Measurements from ENCODE around the gene MYRIP.
"Not testable (repeated sequence)": the region's sequence is repeated elsewhere in the genome, so short reads cannot be mapped to it uniquely, and the experiment has no call there.

MYRIP gene

DNA sequence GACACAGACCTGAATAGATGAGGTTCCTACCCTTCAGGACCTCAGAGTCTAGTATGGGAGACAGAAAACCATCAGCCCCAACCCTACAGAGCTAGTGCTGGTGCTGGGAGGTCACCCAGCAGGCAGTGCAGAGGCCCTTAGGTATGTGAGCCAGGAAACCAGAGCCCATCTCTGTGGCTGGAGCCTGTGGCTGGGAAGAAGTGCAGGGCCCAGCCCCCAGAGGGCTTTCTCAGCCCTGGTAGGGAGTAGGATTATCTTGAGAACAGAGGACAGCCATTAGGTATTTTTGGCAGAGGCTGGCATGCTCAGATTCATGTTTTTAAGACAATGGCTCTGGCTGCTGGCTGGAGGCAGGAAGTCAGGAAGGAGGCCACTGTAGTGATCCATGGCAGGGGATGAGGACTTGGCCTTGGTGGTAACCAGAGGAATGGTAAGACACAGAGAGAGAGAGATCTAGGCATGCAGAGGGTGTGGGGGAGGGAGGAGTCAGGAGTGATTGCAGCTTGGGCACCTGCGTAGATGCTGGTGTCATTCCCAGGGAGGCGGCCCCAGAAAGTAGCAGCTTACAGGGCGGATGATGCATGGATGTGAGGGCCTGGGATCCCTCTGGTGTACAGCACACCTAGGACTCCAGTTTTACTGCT, 279.2 kb downstream of the MYRIP start:
- DNase-seq = no peak

DNA sequence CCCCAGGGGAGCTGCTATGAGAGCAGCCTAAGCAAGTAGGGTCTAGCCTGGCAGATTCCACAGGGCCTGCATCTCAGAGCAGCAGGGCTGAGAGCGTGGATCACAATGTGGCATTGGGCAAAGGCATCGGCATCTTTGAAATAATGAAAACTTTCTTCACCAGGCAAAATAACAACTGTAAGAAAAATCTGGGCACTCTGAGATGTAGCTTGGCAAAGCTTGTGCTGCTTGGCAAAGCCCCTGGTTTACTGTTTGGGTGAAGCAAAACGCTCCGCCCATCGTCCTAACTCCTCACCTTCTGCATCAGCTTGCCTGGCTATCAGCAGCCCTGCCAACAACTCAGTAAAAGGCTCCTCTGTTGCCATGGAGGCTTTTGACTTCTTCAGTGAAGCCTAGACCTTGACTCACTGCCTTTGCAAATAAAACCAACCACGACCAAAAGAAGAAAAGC, 287.3 kb downstream of the MYRIP start:
- no peak for DNase-seq

DNA sequence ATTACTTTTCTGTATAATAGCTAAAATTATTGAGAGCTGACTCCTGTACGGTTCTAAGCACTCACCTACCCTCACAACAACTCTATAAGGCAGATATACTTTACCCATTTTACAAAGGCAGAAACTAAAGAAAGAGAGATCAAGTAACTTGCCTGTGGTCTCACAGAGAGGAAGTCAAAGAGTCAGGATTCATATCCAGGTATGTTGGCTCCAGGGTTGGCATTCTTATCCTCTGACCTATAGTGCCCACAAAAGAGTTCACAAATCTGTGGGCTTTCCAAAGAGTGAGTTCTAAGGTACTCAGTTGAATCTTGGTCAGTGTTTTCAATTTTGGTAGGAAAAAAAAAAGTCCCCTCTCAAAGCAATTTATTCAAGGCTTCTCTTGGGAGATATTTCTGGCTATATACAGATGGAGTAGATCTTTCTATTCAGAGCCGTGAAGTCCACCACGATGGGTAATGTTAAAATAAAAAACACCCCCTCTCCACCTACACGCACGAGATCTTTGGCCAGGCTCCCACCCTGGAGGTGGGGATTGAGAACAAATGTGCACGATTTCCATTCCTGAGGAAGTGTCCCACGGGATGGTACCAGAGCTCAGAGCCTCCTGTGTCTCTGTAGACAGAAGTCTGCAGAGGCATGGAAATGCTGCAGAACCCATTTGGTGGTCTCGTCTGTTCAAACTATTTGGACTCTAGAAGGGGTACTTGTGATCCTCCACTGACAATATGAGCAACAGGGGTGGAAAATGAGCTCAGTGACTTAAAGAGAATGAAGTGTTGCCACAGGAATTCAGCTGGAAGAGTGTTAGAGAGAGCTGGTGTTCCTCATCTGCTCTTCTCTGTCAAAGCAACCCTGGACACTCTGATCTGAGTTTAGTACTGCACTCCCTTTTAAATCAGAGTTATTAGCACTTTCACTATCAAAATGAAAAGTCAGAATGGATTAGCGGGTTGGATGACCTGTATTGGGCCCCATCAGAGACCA, 288.0 kb downstream of the MYRIP start:
- DNase-seq = no peak

DNA sequence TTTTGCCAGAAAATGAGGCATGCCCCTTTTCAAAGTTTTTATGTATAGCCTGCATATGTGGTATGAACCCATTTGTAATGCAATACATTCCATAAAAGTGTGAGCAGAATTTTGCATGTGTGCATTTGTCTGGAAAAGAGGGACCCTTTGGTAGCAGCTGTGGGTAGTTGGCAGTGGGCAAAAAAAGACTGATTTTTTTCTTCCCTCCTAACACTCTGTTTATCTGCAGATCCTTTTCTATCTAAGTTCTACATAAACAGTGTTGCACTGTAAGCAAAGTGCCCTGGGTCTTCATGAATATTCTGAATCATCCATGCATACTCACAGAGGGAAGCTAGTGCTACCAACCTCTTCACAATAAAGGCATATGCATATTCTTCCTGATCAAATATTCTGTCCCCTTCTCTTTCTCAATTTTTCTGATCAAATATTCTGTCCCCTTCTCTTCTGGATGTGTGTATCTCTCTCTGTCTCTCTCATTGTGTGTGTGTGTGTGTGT, 288.9 kb downstream of the MYRIP start:
- no peak for DNase-seq

DNA sequence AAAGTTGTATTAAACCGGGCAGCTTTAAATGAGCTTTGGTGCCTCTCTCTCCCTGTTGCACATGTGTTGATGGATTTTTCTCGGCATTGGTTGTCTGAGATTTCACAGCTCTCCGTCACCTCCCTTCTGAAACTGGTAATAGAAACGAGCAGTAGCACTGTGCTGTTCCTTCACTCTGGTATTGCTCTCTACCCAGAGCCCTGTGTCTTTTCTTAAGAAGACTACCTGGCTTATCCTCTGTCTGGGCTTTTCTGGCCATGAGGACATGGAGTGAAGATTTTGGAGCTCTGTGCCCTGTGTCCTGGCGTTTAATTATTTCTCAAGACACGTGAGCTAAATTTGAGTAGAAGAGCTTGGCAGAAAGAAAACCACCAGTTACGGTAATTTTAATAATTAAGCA, 290.5 kb downstream of the MYRIP start:
- DNase-seq = no peak

DNA sequence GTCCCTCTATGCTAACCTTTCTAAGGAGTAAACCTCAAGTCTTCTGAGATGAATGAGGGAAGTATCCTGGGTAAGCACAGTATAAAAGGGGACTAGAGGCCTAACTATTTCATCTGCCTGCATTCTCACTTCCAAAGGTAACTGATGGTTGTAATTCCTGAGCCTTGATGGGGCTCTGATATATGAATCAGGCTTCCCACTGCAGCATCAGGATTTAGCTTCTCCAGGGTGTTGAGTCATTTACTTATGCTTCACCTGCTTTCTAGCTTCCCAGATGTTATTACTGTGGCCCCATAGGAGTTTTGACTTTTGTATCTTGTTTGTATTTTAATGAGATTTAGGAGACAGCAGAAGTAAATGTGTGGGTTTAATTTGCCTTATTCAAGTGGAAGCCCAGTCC, 292.8 kb downstream of the MYRIP start:
- no peak for DNase-seq

DNA sequence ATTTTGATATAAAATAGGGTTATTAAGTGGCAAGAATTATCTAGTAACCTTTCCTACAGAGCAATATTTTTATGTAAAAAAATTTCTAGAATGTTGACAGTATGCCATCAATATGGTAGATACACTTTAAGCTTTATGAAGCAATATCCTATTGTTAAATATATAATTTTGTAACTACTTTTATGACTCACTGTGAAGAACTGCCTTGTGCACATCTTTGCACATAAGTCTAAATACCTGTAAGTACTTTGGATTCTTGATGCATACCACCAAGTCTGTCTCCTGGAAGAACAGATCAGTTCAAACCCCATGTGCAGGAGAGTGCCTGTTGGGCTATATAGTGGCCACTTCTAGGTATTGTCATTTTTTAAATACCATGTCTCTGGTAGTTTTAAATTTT, 294.4 kb downstream of the MYRIP start:
- DNase-seq = no peak

DNA sequence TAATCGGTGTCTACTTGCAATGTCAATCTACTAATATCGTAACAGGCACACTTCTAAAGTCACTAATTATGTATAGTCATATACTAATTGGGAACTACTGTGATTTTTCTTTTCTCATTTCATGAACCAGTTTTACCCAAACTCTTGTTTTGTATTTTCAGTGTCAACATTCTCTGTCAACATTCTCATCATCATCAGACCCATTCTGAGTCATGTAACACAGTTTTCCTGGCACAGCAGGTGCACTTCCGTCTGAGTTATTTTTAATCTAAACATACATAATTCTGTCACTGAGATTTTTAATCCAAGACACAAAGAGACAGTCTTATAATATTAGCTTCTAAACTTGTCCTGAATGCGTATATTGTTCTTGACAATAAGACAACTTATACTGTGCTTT, 295.0 kb downstream of the MYRIP start:
- DNase-seq = no peak

DNA sequence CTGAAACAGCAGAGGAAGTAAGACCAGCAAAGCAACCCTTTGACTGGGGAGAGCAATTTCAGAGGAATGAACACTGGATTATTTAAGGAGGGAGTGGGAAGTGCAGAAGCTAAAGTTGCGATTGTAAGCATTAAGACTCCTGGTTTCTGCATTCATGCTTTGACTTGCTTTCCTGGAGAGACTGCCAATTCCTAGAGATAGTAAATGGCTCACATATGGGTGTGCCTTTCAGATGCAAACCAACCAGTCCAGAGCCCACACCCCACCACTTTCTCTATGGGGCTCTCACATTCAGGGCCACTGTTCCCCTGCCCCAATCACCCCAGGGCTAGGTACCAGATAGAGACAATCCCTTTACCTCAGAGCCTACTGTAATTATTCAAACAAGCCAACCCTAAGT, 299.2 kb downstream of the MYRIP start:
- DNase-seq = no peak

DNA sequence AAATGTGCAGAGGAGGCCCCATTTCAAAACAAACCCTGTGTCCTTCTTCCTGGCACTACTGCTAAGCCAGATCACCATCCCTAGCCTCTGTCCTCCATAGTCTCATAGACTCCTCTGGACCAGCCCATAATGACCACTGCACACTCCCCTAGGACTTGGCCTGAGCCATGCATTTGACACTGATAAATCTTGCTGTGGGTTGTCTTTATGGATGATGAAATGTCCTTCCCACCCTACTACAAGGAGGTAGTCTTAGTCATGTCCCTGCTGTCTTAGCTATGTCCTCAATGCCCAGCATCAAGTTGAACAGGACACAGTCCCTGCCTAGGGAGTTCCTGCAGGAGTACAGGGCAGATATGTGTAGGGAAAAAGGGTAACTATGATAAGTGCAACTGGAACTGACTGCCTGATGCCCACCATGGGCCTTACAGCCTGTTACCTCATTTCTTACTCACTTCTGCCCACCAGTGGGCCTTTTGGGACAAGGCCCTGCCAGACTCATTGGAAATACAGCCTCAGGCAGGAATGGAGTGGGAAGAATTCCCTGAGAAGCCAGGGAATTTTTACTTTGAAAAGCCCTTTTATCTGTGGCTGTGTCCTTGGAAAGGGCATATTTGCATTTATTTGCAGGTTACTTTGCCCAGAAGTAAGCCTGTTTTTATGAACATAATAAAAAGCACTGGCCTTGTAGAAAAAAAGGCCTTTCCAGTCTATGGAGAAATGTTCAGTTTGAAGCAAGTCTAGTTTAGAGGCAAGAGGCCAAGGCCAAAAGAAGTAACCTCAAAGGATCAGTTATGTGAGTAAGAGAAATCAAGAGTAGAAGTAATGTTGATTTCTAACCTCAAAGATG, 300.5 kb downstream of the MYRIP start:
- DNase-seq = no peak

DNA sequence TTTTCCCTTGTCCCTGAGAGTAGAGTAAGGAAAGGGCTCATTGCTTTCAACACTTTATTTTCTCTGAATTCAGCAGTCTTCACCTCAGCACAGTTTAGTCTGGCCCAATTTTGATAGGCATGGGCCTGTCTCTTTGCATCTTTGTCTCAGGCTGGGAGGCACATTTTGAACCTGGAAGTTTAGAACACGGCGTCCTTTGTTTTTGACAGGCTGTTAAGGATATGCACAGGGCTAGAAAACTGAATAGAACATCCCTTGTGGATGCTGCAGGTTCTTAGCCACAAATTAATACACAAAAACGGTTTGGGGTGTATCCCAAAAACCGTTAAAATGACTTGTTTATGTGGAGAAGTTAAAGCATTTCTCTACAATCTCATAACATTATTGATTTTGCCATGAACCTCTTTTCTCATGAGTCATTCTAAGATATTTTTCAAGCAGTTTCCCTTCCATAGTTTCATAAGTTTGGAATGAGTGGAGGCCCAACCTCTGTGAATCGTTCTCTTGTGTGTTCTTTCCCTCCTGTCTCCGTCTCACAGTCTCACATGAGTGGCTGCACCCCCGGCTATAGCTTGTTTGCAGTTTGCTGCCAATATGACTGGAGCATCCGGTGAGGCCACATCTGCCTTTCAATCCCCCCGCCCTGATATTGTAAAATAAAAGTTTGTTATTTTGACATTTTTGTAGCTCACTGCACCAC, 307.2 kb downstream of the MYRIP start:
- no peak for DNase-seq

DNA sequence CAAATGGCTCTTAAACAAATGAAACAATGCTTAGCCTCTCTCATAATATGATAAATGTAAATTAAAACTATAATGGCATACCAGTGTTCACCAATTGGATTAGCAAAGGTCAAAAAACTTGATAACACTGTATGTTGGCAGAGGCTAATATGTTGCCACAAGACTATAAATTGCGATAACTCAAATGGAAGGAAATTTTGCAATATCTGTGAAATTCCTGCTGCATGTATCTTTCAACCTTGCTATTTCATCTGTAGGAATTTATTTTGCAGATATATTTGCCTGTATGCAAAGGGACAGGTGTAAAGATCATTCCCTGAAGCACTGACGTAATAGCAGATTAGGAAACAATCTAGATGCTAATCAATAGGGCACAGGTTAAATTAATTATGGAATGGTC, 308.7 kb downstream of the MYRIP start:
- no peak for DNase-seq

DNA sequence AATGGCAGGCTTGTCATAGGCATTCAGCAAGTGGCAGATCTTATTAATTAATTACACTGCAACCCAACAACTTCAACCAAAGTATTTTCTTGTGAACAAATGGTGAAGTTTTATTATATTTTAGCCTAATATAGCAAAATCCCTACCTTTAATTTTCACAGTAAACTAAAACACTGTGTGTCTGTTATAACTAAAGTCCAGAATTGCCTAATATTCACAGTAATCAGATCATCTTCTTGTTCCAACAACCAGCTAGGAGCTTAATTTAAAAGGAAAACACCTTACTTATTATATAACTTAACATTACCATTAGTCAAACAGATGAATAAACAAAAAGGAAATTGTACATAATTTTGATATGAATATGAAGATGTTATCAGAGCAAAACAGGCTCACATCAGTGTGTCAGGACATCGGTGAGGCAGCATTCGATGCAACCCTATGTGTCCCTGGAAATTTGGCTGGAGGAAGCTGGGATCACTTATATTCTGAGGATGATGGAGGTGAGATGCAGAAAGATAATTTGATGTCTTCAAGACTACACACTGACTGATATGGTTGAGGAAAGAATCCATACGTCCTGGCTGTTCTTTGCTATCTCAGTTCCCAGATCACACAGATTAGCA, 310.8 kb downstream of the MYRIP start:
- no peak for DNase-seq

DNA sequence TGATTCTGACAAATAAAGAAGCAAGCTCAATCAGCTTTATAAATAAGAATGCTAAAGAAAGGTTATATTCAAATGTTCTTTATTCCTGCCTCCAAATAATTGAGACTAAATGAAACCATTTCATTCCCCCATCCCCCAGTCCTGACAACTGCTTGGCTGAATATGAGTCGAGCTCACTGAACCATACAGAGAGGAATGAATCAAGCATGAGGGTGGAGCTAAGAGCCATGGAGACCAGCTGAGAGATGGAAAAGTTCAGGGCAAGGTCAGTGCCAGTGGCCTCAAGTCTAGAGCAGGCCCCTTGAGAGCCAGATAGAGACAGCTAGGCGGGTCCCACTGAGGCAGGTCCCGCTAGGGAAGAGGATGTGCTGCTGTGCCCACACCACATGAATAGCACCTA, 311.4 kb downstream of the MYRIP start:
- no peak for DNase-seq

DNA sequence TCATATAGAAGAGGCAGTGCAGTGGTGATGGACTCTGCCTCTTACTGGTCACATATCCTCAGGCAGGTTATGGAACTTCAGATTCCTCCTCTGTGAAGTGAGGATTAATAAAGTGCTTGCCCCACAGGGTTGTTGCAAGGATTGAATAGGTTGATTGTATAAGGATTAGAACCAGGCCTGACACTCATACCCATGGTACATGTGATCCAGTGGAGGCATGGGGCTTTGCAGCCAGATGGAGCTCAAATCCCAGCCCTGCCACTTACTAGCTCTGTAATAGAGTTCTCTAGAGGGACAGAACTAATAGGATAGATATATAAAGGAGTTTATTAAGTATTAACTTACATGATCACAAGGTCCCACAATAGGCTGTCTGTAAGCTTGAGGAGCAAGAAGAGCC, 315.5 kb downstream of the MYRIP start:
- DNase-seq = no peak

DNA sequence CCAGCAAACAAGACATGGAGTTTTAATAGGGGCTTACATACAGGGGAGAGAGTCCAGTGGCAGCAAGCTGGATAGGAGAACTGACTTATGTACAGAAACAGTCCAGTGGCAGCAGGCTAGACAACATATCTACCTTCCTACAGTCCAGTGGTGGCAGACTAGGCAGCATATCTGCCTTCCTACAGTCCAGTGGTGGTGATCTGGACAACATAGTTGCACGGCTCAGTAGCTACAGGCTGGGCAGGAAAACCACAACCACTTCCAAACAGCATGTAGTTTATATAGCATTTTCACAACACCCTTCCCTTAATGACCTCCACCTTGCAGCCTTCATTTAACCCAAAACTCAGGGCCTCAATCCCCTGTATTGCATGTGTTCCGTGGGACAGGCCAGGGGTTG, 318.8 kb downstream of the MYRIP start:
- DNase-seq = no peak

DNA sequence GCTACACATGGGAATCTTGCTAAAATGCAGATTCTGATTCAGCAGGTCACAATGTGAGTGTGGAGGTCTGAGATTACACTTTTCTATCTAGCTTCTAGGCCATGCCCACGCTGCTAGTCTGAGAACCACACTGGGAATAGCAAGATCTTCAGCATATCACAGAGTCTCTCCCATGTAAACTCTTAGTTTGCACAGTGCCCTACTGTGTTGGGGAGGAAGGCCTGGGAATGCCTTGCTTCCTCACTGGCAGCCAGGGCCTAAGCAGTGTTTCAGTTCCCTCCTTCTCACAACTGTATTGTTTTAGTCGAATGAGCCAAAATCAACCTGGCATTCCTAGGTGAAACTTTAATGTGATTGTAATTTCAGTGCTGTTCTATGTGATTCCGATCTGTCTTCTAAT, 320.1 kb downstream of the MYRIP start:
- no peak for DNase-seq

DNA sequence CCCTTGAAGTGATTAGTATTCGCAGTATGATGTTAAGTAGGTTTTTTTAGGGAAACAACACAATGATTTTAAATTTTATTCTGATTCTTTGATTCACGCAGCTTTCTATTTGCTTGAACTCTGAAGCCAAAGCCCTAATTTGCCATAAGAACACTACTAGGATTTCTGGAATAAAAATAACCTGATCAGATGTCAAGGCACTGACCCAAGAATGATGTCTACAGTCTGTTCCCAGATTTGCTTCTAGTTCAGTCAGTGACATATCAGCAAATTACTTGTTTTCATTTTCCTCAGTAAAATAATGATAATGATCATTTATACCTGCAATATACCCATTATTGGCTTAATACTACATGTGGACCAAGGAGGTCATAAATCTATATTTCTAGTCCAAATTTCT, 320.6 kb downstream of the MYRIP start:
- no peak for DNase-seq

DNA sequence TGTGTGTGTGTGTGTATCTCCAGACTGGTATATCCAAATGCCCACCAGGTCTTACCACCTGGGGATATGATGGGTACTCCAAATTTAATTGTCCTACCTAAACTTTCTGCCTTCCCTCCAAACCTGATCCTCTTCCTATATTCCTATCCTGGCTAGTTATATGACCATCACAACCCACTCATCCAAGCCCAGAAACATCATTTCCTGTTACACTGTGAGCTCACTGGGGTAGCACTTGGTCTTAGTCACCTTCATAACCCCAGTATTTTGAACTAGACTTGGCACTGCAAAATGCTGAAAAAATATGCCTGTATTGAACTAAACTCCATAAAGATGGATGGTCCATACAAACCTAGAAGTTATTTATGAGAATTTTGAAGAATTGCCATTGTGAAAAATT, 321.3 kb downstream of the MYRIP start:
- DNase-seq = no peak

DNA sequence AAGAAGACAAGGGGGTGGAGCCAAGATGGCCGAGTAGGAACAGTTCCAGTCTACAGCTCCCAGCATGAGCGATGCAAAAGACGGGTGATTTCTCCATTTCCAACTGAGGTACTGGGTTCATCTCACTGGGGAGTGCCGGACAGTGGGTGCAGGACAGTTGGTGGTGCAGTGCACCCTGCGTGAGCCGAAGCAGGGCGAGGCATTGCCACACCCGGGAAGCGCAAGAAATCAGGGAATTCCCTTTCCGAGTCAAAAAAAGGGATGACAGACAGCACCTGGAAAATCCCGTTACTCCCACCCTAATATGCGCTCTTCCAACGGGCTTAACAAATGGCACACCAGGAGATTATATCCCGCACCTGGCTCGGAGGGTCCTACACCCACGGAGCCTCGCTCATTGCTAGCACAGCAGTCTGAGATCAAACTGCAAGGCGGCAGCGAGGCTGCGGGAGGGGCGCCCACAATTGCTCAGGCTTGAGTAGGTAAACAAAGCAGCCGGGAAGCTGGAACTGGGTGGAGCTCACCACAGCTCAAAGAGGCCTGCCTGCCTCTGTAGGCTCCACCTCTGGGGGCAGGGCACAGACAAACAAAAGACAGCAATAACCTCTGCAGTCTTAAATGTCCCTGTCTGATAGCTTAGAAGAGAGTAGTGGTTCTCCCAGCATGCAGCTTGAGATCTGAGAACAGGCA, 324.6 kb downstream of the MYRIP start:
- not testable (repeated sequence) for DNase-seq

DNA sequence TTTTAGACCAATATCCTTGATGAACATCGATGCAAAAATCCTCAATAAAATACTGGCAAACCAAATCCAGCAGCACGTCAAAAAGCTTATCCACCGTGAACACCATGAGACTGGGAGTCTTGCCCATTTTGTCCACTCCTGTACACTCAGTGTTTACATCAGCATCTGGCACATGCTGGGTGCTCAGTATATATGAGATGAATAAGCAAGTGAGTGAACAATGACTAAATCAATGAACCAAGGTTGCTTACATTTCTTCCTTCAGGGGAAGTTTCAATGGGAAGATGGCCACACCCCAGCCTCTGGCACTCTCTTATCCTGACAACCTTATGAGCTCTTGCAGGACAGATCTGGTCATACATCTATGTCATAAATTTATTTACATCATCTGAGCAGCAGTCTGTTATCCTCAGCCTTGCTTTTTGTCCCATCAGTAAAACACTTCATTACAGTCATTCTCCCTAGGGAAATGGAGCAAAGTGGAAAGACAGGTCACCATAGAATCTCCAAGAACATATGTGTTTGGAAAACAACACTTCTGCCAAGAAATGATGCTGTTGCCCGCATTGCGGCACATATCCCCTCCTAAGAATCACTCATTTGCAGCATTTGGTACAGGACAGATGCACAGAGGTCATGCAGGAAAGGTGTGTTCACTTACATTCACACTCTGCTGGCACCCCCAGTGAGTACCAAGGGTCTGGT, 328.3 kb downstream of the MYRIP start:
- DNase-seq = no peak
